GM23338 (cell line): ENCODE results near the gene RSBN1L. TPM values are rescaled to one million over a fixed set of nuclear protein-coding genes. Genes with fewer than 3 reads are reported as not detected.
"Not testable (repeated sequence)": the region's sequence is repeated elsewhere in the genome, so short reads cannot be mapped to it uniquely, and the experiment has no call there.

ENCODE experiments used
- ATAC-seq: fragments of 200-7000 bp; cut with Tn5 transposase; 3 replicates; pipeline ENCODE4 v1.9.1; 2020
- DNase-seq: peaks from one replicate; pipeline ENCODE4 v3.0.0-alpha.2; 2015; ENCODE audit warnings: low spot score
- H2AFZ ChIP-seq: fragments of 200-600 bp; sonication (generic); 2 replicates; pipeline ENCODE4 v1.8.0; 2016; ENCODE audit warnings: antibody characterized with exemption, mild to moderate bottlenecking, moderate library complexity
- H3F3A ChIP-seq: fragments of 200-600 bp; sonication (generic); replicated peaks from 2 replicates; pipeline ENCODE4 v1.8.0; 2017; ENCODE audit warnings: antibody characterized with exemption, mixed run types, low read depth
- H3K27ac ChIP-seq: fragments of 200-600 bp; sonication (generic); 2 replicates; pipeline ENCODE4 v1.6.1; 2016; ENCODE audit warnings: low read depth
- H3K27me3 ChIP-seq: fragments of 200-600 bp; sonication (generic); 2 replicates; pipeline ENCODE4 v1.8.0; 2016; ENCODE audit warnings: mild to moderate bottlenecking, mixed run types, moderate library complexity; ENCODE audit not compliant: insufficient read depth
- H3K36me3 ChIP-seq: fragments of 200-600 bp; sonication (generic); 2 replicates; pipeline ENCODE4 v1.8.0; 2016; ENCODE audit warnings: mild to moderate bottlenecking; ENCODE audit not compliant: insufficient read depth
- H3K4me1 ChIP-seq: fragments of 200-600 bp; sonication (generic); 2 replicates; pipeline ENCODE4 v1.8.0; 2016; ENCODE audit warnings: mild to moderate bottlenecking, moderate library complexity; ENCODE audit not compliant: insufficient read depth
- H3K4me2 ChIP-seq: fragments of 200-600 bp; sonication (generic); 2 replicates; pipeline ENCODE4 v1.7.1; 2017; ENCODE audit warnings: mixed run types
- H3K4me3 ChIP-seq: fragments of 200-600 bp; sonication (generic); 2 replicates; pipeline ENCODE4 v1.6.1; 2016; ENCODE audit warnings: mixed run types
- H3K79me2 ChIP-seq: fragments of 200-600 bp; sonication (generic); replicated peaks from 2 replicates; pipeline ENCODE4 v1.8.0; 2017; ENCODE audit warnings: mild to moderate bottlenecking; ENCODE audit not compliant: insufficient read depth
- H3K9me2 ChIP-seq: fragments of 200-600 bp; sonication (generic); 2 replicates; pipeline ENCODE4 v1.8.0; 2017; ENCODE audit not compliant: insufficient read depth
- H4K20me1 ChIP-seq: fragments of 200-600 bp; sonication (generic); replicated peaks from 2 replicates; pipeline ENCODE4 v1.8.0; 2017; ENCODE audit warnings: mild to moderate bottlenecking; ENCODE audit not compliant: insufficient read depth
- H3K27ac Mint-ChIP-seq: 2 replicates; pipeline ENCODE4 v1.8.0; 2020; ENCODE audit warnings: inconsistent platforms, mild to moderate bottlenecking, moderate library complexity, mixed read lengths
- H3K27me3 Mint-ChIP-seq: 3 replicates; pipeline ENCODE4 v1.8.0; 2022; ENCODE audit warnings: low read depth, mild to moderate bottlenecking, moderate library complexity, mixed read lengths, inconsistent platforms; ENCODE audit not compliant: insufficient read depth, poor library complexity
- H3K36me3 Mint-ChIP-seq: 3 replicates; pipeline ENCODE4 v1.8.0; 2021; ENCODE audit warnings: low read depth, mild to moderate bottlenecking, inconsistent platforms, moderate library complexity, mixed read lengths
- H3K4me1 Mint-ChIP-seq: 3 replicates; pipeline ENCODE4 v1.8.0; 2020; ENCODE audit warnings: mild to moderate bottlenecking, inconsistent platforms, mixed read lengths
- H3K4me3 Mint-ChIP-seq: 3 replicates; pipeline ENCODE4 v1.8.0; 2021; ENCODE audit warnings: moderate library complexity, mild to moderate bottlenecking, inconsistent platforms, mixed read lengths
- H3K9me3 Mint-ChIP-seq: 3 replicates; pipeline ENCODE4 v1.8.0; 2020; ENCODE audit warnings: moderate library complexity, mild to moderate bottlenecking, inconsistent platforms, mixed read lengths
- CREB1 ChIP-seq: fragments of 250-450 bp; sonication (Bioruptor Pico); IDR thresholded peaks from 2 replicates; pipeline ENCODE4 v1.5.0; 2020; ENCODE audit warnings: low read depth, mild to moderate bottlenecking, moderate library complexity
- EZH2 ChIP-seq: fragments of 200-600 bp; sonication (generic); IDR thresholded peaks from one replicate; pipeline ENCODE4 v1.8.0; 2017; ENCODE audit warnings: antibody characterized with exemption, mild to moderate bottlenecking, low read depth; ENCODE audit not compliant: unreplicated experiment
- NANOG ChIP-seq: IDR thresholded peaks from 2 replicates; pipeline ENCODE4 v1.6.1; 2016; ENCODE audit warnings: antibody characterized with exemption, borderline replicate concordance
- STAT1 ChIP-seq: IDR thresholded peaks from one replicate; pipeline ENCODE4 v1.6.1; 2016; ENCODE audit warnings: antibody characterized with exemption; ENCODE audit not compliant: unreplicated experiment
- ZNF331 ChIP-seq: fragments of 250-450 bp; sonication (Bioruptor Pico); IDR thresholded peaks from 2 replicates; pipeline ENCODE4 v1.5.0; 2020; ENCODE audit warnings: low read depth, mild to moderate bottlenecking, moderate library complexity
- polyA plus RNA-seq: library from polyadenylated mRNA; unstranded; fragments of >200 nt; fragmentation: Nextera tagmentation; extraction: Ambion mirVana; gene quantifications from 2 replicates; pipeline ENCODE4 v1.2.1, GENCODE V29; 2016
- total RNA-seq: library from RNA; depleted of rRNA; stranded (reverse); fragments of >200 nt; shearing (Covaris generic); gene quantifications from 2 replicates; pipeline ENCODE4 v1.2.3, GENCODE V29; 2014
- TF ChIP-seq, protein P1 (sequence below): IDR thresholded peaks from 2 replicates; pipeline ENCODE4 v1.6.1; 2016; ENCODE audit warnings: antibody characterized with exemption
- TF ChIP-seq, protein P2 (sequence below): fragments of 250-450 bp; sonication (Bioruptor Pico); IDR thresholded peaks from 2 replicates; pipeline ENCODE4 v1.5.0; 2020; ENCODE audit warnings: mild to moderate bottlenecking, moderate library complexity

RSBN1L gene
- total and polyA plus RNA-seq, 2 experiments from 2014 or later, result 9.7 to 19.7 TPM

DNA sequence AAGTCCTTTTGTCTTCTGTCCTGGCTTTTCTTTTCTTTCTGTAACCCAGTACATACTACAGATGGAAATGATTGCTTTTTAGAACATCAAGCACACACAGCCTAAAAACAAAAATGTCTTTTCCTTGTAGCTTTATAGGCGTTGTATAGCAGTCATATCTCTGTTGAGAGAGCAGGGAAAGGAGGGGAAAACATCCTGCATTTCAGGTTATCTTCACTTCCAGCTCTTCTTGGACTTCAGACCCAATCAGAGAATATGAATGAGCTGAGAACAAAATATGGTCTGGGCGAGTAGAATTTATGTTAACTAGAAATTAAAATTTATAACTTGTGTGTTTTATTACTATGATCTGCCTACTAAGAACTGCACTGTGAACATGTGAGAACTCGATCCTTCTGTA is 87.3 kb downstream of the RSBN1L start:
- Mint-ChIP-seq H3K4me3 (no peak overlapping the region), H3K4me1 (no peaks in the 10 kb centered on the region), H3K36me3 (peaks cover 41% of the 10 kb centered on the region), H3K9me3 (peaks cover 22% of the 10 kb centered on the region), H3K27me3 (peaks cover 4% of the 10 kb centered on the region), H3K27ac (no peak overlapping the region)
- Histone ChIP-seq H3K4me1 (no peaks in the 10 kb centered on the region), H3K36me3 (no peaks in the 10 kb centered on the region), H2AFZ (no peak overlapping the region), H3F3A (no peaks in the 10 kb centered on the region), H3K9me2 (no peaks in the 10 kb centered on the region), H3K4me2 (no peak overlapping the region), H3K79me2 (no peaks in the 10 kb centered on the region), H4K20me1 (no peaks in the 10 kb centered on the region), H3K4me3 (no peak overlapping the region), H3K27ac (no peak overlapping the region), H3K27me3 (no peaks in the 10 kb centered on the region)
- DNase-seq, result no peak
- no peak for ATAC-seq
- no peak for TF ChIP-seq ZNF331 (CRISPR knock-in tag)
- TF ChIP-seq, protein P1, sequence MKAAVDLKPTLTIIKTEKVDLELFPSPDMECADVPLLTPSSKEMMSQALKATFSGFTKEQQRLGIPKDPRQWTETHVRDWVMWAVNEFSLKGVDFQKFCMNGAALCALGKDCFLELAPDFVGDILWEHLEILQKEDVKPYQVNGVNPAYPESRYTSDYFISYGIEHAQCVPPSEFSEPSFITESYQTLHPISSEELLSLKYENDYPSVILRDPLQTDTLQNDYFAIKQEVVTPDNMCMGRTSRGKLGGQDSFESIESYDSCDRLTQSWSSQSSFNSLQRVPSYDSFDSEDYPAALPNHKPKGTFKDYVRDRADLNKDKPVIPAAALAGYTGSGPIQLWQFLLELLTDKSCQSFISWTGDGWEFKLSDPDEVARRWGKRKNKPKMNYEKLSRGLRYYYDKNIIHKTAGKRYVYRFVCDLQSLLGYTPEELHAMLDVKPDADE, result no peak
- TF ChIP-seq STAT1, result no peak
- no peak for TF ChIP-seq NANOG
- TF ChIP-seq EZH2, result no peak
- no peak for TF ChIP-seq CREB1 (CRISPR knock-in tag)
- TF ChIP-seq, protein P2, sequence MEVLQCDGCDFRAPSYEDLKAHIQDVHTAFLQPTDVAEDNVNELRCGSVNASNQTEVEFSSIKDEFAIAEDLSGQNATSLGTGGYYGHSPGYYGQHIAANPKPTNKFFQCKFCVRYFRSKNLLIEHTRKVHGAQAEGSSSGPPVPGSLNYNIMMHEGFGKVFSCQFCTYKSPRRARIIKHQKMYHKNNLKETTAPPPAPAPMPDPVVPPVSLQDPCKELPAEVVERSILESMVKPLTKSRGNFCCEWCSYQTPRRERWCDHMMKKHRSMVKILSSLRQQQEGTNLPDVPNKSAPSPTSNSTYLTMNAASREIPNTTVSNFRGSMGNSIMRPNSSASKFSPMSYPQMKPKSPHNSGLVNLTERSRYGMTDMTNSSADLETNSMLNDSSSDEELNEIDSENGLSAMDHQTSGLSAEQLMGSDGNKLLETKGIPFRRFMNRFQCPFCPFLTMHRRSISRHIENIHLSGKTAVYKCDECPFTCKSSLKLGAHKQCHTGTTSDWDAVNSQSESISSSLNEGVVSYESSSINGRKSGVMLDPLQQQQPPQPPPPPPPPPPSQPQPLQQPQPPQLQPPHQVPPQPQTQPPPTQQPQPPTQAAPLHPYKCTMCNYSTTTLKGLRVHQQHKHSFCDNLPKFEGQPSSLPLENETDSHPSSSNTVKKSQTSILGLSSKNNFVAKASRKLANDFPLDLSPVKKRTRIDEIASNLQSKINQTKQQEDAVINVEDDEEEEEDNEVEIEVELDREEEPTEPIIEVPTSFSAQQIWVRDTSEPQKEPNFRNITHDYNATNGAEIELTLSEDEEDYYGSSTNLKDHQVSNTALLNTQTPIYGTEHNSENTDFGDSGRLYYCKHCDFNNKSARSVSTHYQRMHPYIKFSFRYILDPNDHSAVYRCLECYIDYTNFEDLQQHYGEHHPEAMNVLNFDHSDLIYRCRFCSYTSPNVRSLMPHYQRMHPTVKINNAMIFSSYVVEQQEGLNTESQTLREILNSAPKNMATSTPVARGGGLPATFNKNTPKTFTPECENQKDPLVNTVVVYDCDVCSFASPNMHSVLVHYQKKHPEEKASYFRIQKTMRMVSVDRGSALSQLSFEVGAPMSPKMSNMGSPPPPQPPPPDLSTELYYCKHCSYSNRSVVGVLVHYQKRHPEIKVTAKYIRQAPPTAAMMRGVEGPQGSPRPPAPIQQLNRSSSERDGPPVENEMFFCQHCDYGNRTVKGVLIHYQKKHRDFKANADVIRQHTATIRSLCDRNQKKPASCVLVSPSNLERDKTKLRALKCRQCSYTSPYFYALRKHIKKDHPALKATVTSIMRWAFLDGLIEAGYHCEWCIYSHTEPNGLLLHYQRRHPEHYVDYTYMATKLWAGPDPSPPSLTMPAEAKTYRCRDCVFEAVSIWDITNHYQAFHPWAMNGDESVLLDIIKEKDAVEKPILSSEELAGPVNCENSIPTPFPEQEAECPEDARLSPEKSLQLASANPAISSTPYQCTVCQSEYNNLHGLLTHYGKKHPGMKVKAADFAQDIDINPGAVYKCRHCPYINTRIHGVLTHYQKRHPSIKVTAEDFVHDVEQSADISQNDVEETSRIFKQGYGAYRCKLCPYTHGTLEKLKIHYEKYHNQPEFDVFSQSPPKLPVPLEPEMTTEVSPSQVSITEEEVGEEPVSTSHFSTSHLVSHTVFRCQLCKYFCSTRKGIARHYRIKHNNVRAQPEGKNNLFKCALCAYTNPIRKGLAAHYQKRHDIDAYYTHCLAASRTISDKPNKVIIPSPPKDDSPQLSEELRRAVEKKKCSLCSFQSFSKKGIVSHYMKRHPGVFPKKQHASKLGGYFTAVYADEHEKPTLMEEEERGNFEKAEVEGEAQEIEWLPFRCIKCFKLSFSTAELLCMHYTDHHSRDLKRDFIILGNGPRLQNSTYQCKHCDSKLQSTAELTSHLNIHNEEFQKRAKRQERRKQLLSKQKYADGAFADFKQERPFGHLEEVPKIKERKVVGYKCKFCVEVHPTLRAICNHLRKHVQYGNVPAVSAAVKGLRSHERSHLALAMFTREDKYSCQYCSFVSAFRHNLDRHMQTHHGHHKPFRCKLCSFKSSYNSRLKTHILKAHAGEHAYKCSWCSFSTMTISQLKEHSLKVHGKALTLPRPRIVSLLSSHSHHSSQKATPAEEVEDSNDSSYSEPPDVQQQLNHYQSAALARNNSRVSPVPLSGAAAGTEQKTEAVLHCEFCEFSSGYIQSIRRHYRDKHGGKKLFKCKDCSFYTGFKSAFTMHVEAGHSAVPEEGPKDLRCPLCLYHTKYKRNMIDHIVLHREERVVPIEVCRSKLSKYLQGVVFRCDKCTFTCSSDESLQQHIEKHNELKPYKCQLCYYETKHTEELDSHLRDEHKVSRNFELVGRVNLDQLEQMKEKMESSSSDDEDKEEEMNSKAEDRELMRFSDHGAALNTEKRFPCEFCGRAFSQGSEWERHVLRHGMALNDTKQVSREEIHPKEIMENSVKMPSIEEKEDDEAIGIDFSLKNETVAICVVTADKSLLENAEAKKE, result no peak

DNA sequence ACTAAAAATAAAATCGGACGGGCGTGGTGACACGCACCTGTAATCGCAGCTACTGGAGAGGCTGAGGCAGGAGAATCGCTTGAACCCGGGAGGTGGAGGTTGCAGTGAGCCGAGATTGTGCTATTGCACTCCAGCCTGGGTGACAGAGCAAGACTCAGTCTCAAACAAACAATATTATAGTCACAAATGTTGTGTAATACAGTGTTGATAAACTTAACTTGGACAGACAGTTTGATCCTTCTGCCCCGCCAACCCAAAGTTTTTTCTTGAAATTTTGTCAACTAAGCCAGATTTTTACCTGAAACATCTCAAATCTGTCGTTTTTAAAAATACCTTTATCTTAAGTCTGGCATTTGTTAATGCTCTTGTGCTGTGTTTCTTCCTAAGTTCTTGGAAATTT is 88.2 kb downstream of the RSBN1L start:
- not testable (repeated sequence) for ATAC-seq, H3K27ac Mint-ChIP-seq, H3K4me1 Mint-ChIP-seq

More for the DNA sequence above, 88.2 kb downstream of the RSBN1L start:
- not testable (repeated sequence) for H3K27me3 Mint-ChIP-seq, H3K4me3 ChIP-seq, H3K27ac ChIP-seq, H2AFZ ChIP-seq, H3K4me1 ChIP-seq, DNase-seq, H3K4me2 ChIP-seq, H4K20me1 ChIP-seq, H3F3A ChIP-seq, H3K36me3 ChIP-seq, H3K4me3 Mint-ChIP-seq, H3K27me3 ChIP-seq, H3K9me2 ChIP-seq, H3K79me2 ChIP-seq
- Mint-ChIP-seq H3K9me3 (peaks cover 22% of the 10 kb centered on the region), H3K36me3 (peaks cover 38% of the 10 kb centered on the region)
